A549 (cell line): ENCODE data around the gene PPP1R7. TPM values are rescaled to one million over a fixed set of nuclear protein-coding genes. Genes with fewer than 3 reads are reported as not detected.

Source experiments
- ATAC-seq, 2 experiments: fragments of 200-7000 bp in 1 of 2; fragments of >200 bp in 1 of 2; cut with Nextera tagmentation in 1 of 2; cut with Tn5 transposase in 1 of 2; 3 replicates each; pipeline versions ENCODE4 v1.8.0 to v1.9.1; 2018 to 2020; ENCODE audit warnings: mild to moderate bottlenecking in 1 of 2, moderate library complexity in 1 of 2
- CTCF ChIA-PET: fragments of 300-600 bp; sonication (Branson Sonifier 250); formaldehyde crosslinking; extraction: SDS; loops from one replicate; lab custom pipeline; 2021; ENCODE audit warnings: antibody characterized with exemption, inconsistent platforms; lab: Yijun Ruan, JAX
- POLR2A ChIA-PET: fragments of 350-600 bp; formaldehyde crosslinking; extraction: SDS; loops from one replicate; lab custom pipeline; 2021; ENCODE audit warnings: antibody characterized with exemption, inconsistent platforms; lab: Yijun Ruan, JAX
- DNase-seq, 2 experiments: peaks; one replicate each; pipeline versions ENCODE4 v3.0.0 to v3.0.0-alpha.2; 2011 to 2016; ENCODE audit warnings: low read depth in 1 of 2, low spot score in 1 of 2
- FAIRE-seq: peaks from 2 replicates; lab custom pipeline; 2011; peaks lifted over from hg19 to GRCh38; lab: Jason Lieb, UNC
- H3K27ac ChIP-seq, 2 experiments: fragments of >200 bp; sonication (Bioruptor Twin); formaldehyde crosslinking; 3 replicates each; pipeline ENCODE4 v1.5.1; 2016 to 2017
- H3K4me1 ChIP-seq: fragments of >200 bp; sonication (Bioruptor Twin); formaldehyde crosslinking; 3 replicates; pipeline ENCODE4 v1.6.1; 2016
- H3K4me2 ChIP-seq: fragments of >200 bp; sonication (Bioruptor Twin); formaldehyde crosslinking; 3 replicates; pipeline ENCODE4 v1.6.1; 2016
- H3K4me3 ChIP-seq: fragments of >200 bp; sonication (Bioruptor Twin); formaldehyde crosslinking; 3 replicates; pipeline ENCODE4 v1.5.1; 2016
- H3K9me3 ChIP-seq: fragments of >200 bp; sonication (Bioruptor Twin); formaldehyde crosslinking; 3 replicates; pipeline ENCODE4 v1.6.1; 2016
- BHLHE40 ChIP-seq: IDR thresholded peaks from 2 replicates; pipeline ENCODE4 v1.6.1; 2012; ENCODE audit warnings: low read depth, low read length, inconsistent platforms
- CHD4 ChIP-seq: fragments of 200-600 bp; sonication (generic); IDR thresholded peaks from 2 replicates; pipeline ENCODE4 v1.6.1; 2016; ENCODE audit warnings: antibody characterized with exemption, mild to moderate bottlenecking, borderline replicate concordance
- EHMT2 ChIP-seq: fragments of 200-600 bp; sonication (generic); IDR thresholded peaks from 2 replicates; pipeline ENCODE4 v1.6.1; 2016; ENCODE audit warnings: antibody characterized with exemption, low read depth, mild to moderate bottlenecking, moderate library complexity
- ELK1 ChIP-seq: fragments of 150-350 bp; IDR thresholded peaks from 2 replicates; pipeline ENCODE4 v1.6.1; 2014; ENCODE audit warnings: low read depth, mild to moderate bottlenecking, low read length
- ESRRA ChIP-seq: fragments of 150-350 bp; IDR thresholded peaks from 2 replicates; pipeline ENCODE4 v1.6.1; 2014; ENCODE audit warnings: mild to moderate bottlenecking, low read length, borderline replicate concordance
- GATA3 ChIP-seq: IDR thresholded peaks from 2 replicates; pipeline ENCODE4 v1.6.1; 2012; ENCODE audit warnings: borderline replicate concordance
- HES2 ChIP-seq: fragments of >200 bp; sonication (Bioruptor Twin); formaldehyde crosslinking; IDR thresholded peaks from 2 replicates; pipeline ENCODE4 v1.6.1; 2016
- HEYL ChIP-seq: fragments of 250-450 bp; sonication (Bioruptor Pico); IDR thresholded peaks from 2 replicates; pipeline ENCODE4 v1.8.0; 2021; ENCODE audit warnings: mild to moderate bottlenecking, moderate library complexity
- HOXB5 ChIP-seq: fragments of 250-450 bp; sonication (Bioruptor Pico); IDR thresholded peaks from 2 replicates; pipeline ENCODE4 v1.5.0; 2020; ENCODE audit warnings: mild to moderate bottlenecking, moderate library complexity
- KDM1A ChIP-seq: fragments of 200-600 bp; sonication (generic); IDR thresholded peaks from 2 replicates; pipeline ENCODE4 v1.6.1; 2016; ENCODE audit warnings: low read depth, mild to moderate bottlenecking
- NFE2L2 ChIP-seq: fragments of 150-350 bp; conservative IDR thresholded peaks from 2 replicates; pipeline ENCODE4 v1.6.1; 2014; ENCODE audit warnings: low read length
- NR3C1 ChIP-seq: fragments of >200 bp; sonication (Bioruptor Twin); formaldehyde crosslinking; IDR thresholded peaks from 3 replicates; pipeline ENCODE4 v1.6.1; 2017
- POLR2A ChIP-seq: IDR thresholded peaks from 2 replicates; pipeline ENCODE4 v1.6.1; 2012; ENCODE audit warnings: mild to moderate bottlenecking, low read length
- POLR2AphosphoS2 ChIP-seq: conservative IDR thresholded peaks from 2 replicates; pipeline ENCODE4 v1.6.1; 2012; ENCODE audit warnings: low read length, improper control_type of control experiment, inconsistent platforms
- RCOR1 ChIP-seq: fragments of 150-350 bp; IDR thresholded peaks from 2 replicates; pipeline ENCODE4 v1.6.1; 2014; ENCODE audit warnings: antibody characterized with exemption, low read length, low read depth
- RFX5 ChIP-seq: fragments of 450-650 bp; IDR thresholded peaks from 2 replicates; pipeline ENCODE4 v1.7.1; 2014; ENCODE audit warnings: antibody characterized with exemption, mild to moderate bottlenecking, moderate library complexity
- SREBF2 ChIP-seq: fragments of 450-650 bp; IDR thresholded peaks from 2 replicates; pipeline ENCODE4 v1.6.1; 2014; ENCODE audit warnings: mild to moderate bottlenecking, moderate library complexity
- TFCP2L1 ChIP-seq: fragments of 250-450 bp; sonication (Bioruptor Pico); IDR thresholded peaks from 2 replicates; pipeline ENCODE4 v1.5.0; 2021; ENCODE audit warnings: mild to moderate bottlenecking
- USF2 ChIP-seq: fragments of 450-650 bp; IDR thresholded peaks from 2 replicates; pipeline ENCODE4 v1.6.1; 2014; ENCODE audit warnings: antibody characterized with exemption
- ZSCAN20 ChIP-seq: fragments of 250-450 bp; sonication (Bioruptor Pico); IDR thresholded peaks from 2 replicates; pipeline ENCODE4 v1.8.0; 2022; ENCODE audit warnings: mild to moderate bottlenecking, moderate library complexity
- WGBS: methylation state at CpG from one replicate; pipeline ENCODE4 v1.1.6; 2017; ENCODE audit errors: missing lambda C conversion rate; 5-methylcytosine and 5-hydroxymethylcytosine counted together
- polyA plus RNA-seq, 4 experiments: library from polyadenylated mRNA; depleted of rRNA in 3 of 4; stranded (reverse); fragments of >200 nt; fragmentation: RNase III in 1 of 4; extraction: RNeasy Plus Mini Kit Qiagen cat#74134 plus additional on column Dnase treatment in 1 of 4; gene quantifications; 2 replicates in 3 of 4; 3 replicates in 1 of 4; pipeline ENCODE4 v1.2.3, GENCODE V29; 2011 to 2017
- TF ChIP-seq, protein P1 (sequence below): fragments of 200-600 bp; sonication (generic); IDR thresholded peaks from 2 replicates; pipeline ENCODE4 v1.6.1; 2016; ENCODE audit warnings: antibody characterized with exemption, mild to moderate bottlenecking, moderate library complexity

The PPP1R7 gene
- polyA plus RNA-seq, 2 of the 4 experiments (the other 2 are of a cell fraction) = 76.4 to 124 TPM

GRCh38 chr2:241201445-241202267 is 51.4 kb downstream of the PPP1R7 start:
- FAIRE-seq = no peak

DNA sequence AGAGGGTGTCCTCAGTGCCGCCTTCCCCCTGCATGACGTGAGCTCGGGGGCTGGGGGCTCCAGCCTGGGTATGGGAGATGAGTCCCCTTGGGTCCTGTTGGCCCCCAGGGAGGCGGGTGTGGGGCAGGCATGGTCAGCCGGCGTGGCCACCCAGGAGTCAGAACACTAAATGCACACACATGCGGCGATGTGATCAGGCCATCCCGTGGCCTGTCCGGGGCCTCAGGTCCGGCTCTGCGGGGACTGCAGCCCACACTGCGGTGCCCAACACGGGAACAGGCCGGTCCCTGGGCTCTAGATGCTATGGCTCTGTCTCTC is 52.0 kb downstream of the PPP1R7 start:
- no peak for DNase-seq
- Histone ChIP-seq H3K4me3 (no peak overlapping the region), H3K4me1 (no peaks in the 10 kb centered on the region), H3K27ac (no peak overlapping the region), H3K4me2 (no peak overlapping the region), H3K9me3 (no peaks in the 10 kb centered on the region)
- 77% methylated on average over 12 of the region's 15 CpGs for WGBS
- ATAC-seq = no peak
- FAIRE-seq = no peak
- POLR2A ChIA-PET = no interaction called here
- CTCF ChIA-PET = no interaction called here
- TF ChIP-seq BHLHE40 (no peak), GATA3 (no peak), ESRRA (no peak), CHD4 (no peak), ZSCAN20 (CRISPR knock-in tag) (no peak), RCOR1 (no peak), SREBF2 (no peak), HEYL (CRISPR knock-in tag) (no peak), POLR2AphosphoS2 (no peak), KDM1A (no peak)

More at GRCh38 chr2:241201445-241202267, 51.4 kb downstream of the PPP1R7 start:
- ChIA-PET POLR2A (no interaction called here), CTCF (no interaction called here)
- DNase-seq (no peak), ATAC-seq (no peak)
- 83% methylated on average over 11 of the region's 24 CpGs for WGBS
- H3K27ac ChIP-seq = no peak overlapping the region
- H3K9me3 ChIP-seq = no peaks in the 10 kb centered on the region
- no peaks in the 10 kb centered on the region for H3K4me1 ChIP-seq
- TF ChIP-seq NFE2L2 = no peak
- no peak for TF ChIP-seq RCOR1
- no peak for TF ChIP-seq POLR2A
- no peak for TF ChIP-seq NR3C1
- no peak for TF ChIP-seq USF2
- TF ChIP-seq, protein P1, sequence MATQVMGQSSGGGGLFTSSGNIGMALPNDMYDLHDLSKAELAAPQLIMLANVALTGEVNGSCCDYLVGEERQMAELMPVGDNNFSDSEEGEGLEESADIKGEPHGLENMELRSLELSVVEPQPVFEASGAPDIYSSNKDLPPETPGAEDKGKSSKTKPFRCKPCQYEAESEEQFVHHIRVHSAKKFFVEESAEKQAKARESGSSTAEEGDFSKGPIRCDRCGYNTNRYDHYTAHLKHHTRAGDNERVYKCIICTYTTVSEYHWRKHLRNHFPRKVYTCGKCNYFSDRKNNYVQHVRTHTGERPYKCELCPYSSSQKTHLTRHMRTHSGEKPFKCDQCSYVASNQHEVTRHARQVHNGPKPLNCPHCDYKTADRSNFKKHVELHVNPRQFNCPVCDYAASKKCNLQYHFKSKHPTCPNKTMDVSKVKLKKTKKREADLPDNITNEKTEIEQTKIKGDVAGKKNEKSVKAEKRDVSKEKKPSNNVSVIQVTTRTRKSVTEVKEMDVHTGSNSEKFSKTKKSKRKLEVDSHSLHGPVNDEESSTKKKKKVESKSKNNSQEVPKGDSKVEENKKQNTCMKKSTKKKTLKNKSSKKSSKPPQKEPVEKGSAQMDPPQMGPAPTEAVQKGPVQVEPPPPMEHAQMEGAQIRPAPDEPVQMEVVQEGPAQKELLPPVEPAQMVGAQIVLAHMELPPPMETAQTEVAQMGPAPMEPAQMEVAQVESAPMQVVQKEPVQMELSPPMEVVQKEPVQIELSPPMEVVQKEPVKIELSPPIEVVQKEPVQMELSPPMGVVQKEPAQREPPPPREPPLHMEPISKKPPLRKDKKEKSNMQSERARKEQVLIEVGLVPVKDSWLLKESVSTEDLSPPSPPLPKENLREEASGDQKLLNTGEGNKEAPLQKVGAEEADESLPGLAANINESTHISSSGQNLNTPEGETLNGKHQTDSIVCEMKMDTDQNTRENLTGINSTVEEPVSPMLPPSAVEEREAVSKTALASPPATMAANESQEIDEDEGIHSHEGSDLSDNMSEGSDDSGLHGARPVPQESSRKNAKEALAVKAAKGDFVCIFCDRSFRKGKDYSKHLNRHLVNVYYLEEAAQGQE = no peak
- no peak for TF ChIP-seq HOXB5
- no peak overlapping the region for H3K4me2 ChIP-seq
- no peak overlapping the region for H3K4me3 ChIP-seq

- no peak overlapping the region for H3K4me3 ChIP-seq
- POLR2A ChIA-PET = no interaction called here
- no peak for DNase-seq
- H3K4me1 ChIP-seq = no peaks in the 10 kb centered on the region
- H3K27ac ChIP-seq = no peak overlapping the region
- WGBS = 85% methylated on average over 7 of the region's 9 CpGs
- FAIRE-seq = no peak
- ATAC-seq = 0 out of 6 replicates have a peak, but pooled peaks of 1 of the 2 experiments have one; percentile 6
- no peaks in the 10 kb centered on the region for H3K9me3 ChIP-seq
- TF ChIP-seq CHD4 (no peak), HES2 (no peak), ZSCAN20 (CRISPR knock-in tag) (no peak), KDM1A (no peak), ELK1 (no peak), RCOR1 (no peak), TFCP2L1 (CRISPR knock-in tag) (no peak), RFX5 (no peak), EHMT2 (no peak), POLR2AphosphoS2 (no peak)
- TF ChIP-seq, protein P1 = no peak
- no peak overlapping the region for H3K4me2 ChIP-seq
- CTCF ChIA-PET = no interaction called here
Observed at GRCh38 chr2:241202681-241203080, 52.4 kb downstream of the PPP1R7 start.
